Kidney epithelial cell (primary cell): ENCODE results near the gene HDAC1. TPM values are rescaled to one million over a fixed set of nuclear protein-coding genes. Genes with fewer than 3 reads are reported as not detected.

Experiments used
- DNase-seq: peaks from one replicate; pipeline ENCODE4 v3.0.0-alpha.2; 2010; ENCODE audit warnings: low read depth
- H3K27me3 ChIP-seq: 2 replicates; pipeline ENCODE4 v1.6.0; 2011; ENCODE audit warnings: low read length; ENCODE audit not compliant: control insufficient read depth, insufficient read depth
- H3K36me3 ChIP-seq: 2 replicates; pipeline ENCODE4 v1.5.1; 2011; ENCODE audit warnings: low read length; ENCODE audit not compliant: control insufficient read depth, insufficient read depth
- H3K4me3 ChIP-seq: 2 replicates; pipeline ENCODE4 v1.5.1; 2011; ENCODE audit warnings: low read depth, mild to moderate bottlenecking, control low read depth, low read length
- total RNA-seq: library from RNA; depleted of rRNA; stranded (reverse); fragments of >200 nt; gene quantifications from 2 replicates; pipeline ENCODE4 v1.2.3, GENCODE V29; 2015
- TF ChIP-seq, protein P1 (sequence below): IDR thresholded peaks from 2 replicates; pipeline ENCODE4 v1.5.1; 2011; ENCODE audit warnings: mild to moderate bottlenecking, moderate library complexity, low read length, control low read depth, inconsistent platforms; ENCODE audit not compliant: insufficient read depth, poor library complexity, severe bottlenecking

The HDAC1 gene
- total RNA-seq, 1 donor from 2014 or later = 85.7 TPM

DNA sequence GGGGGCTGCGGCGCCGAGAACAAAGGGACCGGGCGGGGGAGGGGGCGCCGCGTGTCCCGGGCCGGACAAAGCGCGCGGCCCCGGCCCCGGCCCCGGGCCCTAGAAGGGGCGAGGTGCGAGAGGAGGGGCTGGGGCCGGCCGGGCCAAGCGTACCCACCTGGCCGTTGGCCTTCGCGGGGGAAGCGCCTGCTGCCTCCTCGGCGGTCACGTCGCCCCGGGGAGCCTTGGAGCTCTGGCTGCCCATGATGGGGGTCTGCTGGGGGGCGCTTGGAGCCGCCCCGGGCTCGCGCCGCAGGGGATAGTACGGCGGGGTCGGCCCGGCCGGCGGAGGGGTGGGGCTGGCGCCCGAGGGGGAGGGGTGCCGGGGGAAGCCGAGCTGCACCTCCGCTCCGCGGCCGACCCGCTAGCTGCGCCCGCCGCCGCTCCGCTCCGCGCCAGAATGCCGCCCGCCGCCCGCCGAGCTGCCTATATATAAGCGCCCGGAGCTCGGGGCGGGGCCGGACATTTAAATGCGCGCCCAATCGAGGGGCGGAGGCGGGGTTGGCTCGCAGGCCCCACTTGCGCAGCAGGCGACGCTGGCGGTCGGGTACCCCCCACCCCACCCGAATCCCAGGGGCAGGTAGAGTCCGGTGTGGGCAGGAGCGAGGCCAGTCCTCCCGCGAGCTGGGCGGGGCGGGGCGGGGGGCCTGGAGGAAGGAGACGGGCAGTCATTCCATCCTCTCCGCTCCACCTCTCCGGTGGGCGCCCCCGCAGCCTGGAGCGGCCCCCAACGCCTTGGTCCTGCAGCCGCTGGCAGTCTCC lies 44.1 kb downstream of the HDAC1 start, which contains the start of gene MARCKSL1:
TSS of gene MARCKSL1 (minus strand) at position 444 of the 801 bp plus-strand sequence. CDS start at position 244, 200 bp downstream.
- no peak for DNase-seq

DNA sequence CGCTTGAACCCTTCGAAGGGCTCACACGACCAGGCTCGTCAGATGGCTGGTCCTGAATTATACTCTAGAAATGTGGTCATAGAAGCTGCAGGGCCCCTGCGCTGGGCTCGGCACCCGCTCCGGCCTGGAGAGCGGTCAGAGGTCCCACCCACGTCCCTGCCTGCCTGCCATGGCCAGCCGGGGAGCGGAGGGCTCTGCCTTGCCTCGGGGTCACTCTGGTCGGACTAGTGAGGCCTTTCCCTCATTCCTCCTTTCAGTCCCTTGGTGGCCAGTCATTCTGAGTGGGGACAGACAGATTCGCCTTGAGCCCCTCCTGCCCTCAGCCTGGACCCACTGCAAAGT lies 44.7 kb downstream of the HDAC1 start:
- Histone ChIP-seq H3K4me3 (peak overlapping the region; percentile 85), H3K27me3 (no peaks in the 10 kb centered on the region), H3K36me3 (peaks cover 2% of the 10 kb centered on the region)
- TF ChIP-seq, protein P1, sequence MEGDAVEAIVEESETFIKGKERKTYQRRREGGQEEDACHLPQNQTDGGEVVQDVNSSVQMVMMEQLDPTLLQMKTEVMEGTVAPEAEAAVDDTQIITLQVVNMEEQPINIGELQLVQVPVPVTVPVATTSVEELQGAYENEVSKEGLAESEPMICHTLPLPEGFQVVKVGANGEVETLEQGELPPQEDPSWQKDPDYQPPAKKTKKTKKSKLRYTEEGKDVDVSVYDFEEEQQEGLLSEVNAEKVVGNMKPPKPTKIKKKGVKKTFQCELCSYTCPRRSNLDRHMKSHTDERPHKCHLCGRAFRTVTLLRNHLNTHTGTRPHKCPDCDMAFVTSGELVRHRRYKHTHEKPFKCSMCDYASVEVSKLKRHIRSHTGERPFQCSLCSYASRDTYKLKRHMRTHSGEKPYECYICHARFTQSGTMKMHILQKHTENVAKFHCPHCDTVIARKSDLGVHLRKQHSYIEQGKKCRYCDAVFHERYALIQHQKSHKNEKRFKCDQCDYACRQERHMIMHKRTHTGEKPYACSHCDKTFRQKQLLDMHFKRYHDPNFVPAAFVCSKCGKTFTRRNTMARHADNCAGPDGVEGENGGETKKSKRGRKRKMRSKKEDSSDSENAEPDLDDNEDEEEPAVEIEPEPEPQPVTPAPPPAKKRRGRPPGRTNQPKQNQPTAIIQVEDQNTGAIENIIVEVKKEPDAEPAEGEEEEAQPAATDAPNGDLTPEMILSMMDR = no peak
- DNase-seq = no peak

More for the DNA sequence above, 44.1 kb downstream of the HDAC1 start, which contains the start of gene MARCKSL1:
- H3K27me3 ChIP-seq = no peaks in the 10 kb centered on the region
- peaks cover 2% of the 10 kb centered on the region for H3K36me3 ChIP-seq
- peak within 1 kb of the TSS; percentile 85 for H3K4me3 ChIP-seq
- TF ChIP-seq, protein P1 = no peak

DNA sequence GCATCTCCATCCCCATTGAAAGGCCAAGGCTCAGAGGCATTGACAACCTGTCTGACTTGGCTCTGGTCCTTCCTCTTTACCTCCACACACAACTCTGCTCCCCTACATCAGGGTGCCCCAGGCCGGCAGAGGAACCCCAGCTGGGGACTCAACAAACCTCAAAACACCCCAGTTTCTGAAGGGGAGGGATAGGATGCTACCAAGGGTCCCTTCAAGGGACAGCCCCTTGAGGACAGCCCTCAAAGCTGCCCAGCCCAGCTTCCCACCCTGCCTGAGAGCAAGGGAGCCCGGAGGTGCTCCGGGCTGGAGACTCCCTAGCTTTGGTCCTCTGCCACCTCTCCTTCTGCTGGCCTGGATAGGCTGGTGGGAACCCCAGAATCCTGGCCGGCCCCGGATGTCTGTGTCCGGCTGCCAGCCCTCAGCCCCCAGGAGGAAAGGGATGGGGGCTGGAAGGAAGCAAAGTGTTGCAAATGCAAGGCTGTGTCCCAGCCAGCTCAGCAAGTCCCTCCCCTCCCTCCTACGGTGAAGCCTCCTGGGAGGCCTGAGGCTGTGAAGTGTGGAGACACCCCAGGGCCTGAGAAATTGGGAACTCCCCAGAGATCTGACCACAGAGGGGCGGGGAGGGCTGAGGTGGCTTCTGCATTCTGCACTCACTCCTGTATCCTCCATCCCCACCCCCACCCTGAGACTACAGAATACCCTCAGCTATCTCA lies 45.2 kb downstream of the HDAC1 start:
- Histone ChIP-seq H3K27me3 (no peaks in the 10 kb centered on the region), H3K36me3 (peaks cover 2% of the 10 kb centered on the region), H3K4me3 (no peak overlapping the region)
- TF ChIP-seq, protein P1 = no peak
- no peak for DNase-seq

DNA sequence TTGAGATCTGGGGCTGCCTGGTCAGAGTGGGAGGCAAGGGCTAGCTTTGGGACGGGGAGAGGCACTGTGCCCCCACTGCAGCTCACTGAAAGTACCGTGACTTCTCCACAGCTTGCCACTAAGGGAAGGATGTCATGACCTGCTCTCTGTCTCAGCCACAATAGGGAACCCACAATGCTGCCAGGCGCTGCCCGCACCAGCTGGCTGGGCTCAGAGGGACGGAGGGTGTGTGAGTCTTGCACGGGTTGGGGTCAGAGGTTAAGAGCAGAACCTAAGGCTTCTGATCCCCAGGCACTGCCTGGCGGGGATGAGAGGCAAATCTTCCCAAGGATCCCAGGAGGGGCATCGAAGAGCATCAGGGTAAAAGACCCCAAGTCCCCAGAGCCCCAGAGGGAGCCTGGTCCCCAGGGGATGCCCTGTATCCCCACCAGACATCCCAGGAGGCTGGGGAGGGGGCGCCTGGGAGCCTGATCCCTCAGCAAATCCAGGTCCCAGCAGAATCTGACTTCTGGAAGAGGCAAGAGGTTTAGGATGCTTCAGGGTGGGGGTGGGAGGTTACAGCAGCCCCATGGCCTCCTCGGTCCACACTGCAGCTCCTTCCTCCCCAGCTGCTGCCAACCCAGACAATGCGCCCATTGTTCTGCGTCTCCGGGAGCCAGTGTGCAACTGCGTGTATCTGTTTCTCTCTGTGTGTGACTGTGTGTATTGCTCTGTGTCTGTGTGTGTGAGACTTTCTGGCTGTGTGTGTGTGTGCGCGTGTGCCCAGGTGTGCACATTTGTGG lies 46.2 kb downstream of the HDAC1 start:
- no peak for DNase-seq
- TF ChIP-seq, protein P1 = no peak
- no peaks in the 10 kb centered on the region for H3K36me3 ChIP-seq

DNA sequence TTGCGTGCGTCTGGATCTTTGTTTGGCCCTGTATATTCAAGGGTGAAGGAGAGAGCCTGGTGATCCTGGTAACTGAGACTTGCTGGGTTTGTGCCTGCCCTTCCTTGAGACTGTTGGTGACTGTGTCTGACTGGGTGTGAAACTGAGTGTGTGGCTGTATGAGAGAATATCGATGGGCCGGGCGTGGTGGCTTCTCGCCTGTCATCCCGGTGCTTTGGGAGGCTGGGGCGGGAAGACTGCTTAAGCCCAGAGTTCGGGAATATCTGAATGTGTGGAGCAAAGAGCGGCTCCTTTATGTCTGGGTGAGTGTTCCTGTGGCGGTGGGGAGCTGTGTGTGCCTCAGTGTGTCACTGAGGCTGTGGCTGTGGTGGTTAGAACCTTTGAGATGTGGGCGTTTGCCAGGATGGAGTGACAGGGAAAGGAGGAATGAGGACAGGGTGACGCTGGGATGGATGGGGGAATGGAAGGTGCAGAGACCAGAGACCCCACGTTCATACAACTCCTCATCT lies 46.8 kb downstream of the HDAC1 start:
- no peak for DNase-seq
- no peaks in the 10 kb centered on the region for H3K36me3 ChIP-seq
- TF ChIP-seq, protein P1 = no peak
- H3K4me3 ChIP-seq = no peak overlapping the region
- no peaks in the 10 kb centered on the region for H3K27me3 ChIP-seq

More for the DNA sequence above, 46.2 kb downstream of the HDAC1 start:
- Histone ChIP-seq H3K27me3 (no peaks in the 10 kb centered on the region), H3K4me3 (no peak overlapping the region)
